GM19328 (cell line): ENCODE measurements around the gene TAL1.
"Not testable (repeated sequence)": the region's sequence is repeated elsewhere in the genome, so short reads cannot be mapped to it uniquely, and the experiment has no call there.

ENCODE experiments used
- ATAC-seq: cut with Tn5 transposase; IDR thresholded peaks from one replicate; pipeline ENCODE4 v1.9.1; 2021; ENCODE audit warnings: mild to moderate bottlenecking, moderate library complexity; ENCODE audit not compliant: unreplicated experiment

Gene TAL1

GRCh38 chr1:47232187-47232874 lies at the start of gene TAL1:
Gene TAL1 (minus strand): TSS chr1:47232225. CDS start chr1:47225888, 6,337 bp downstream.
- ATAC-seq: no peak

GRCh38 chr1:47280142-47280541 lies 48.1 kb upstream of the TAL1 start:
- ATAC-seq: no peak

GRCh38 chr1:47276850-47277249 lies 44.8 kb upstream of the TAL1 start:
- no peak for ATAC-seq

GRCh38 chr1:47275811-47276210 lies 43.8 kb upstream of the TAL1 start:
- not testable (repeated sequence) for ATAC-seq

GRCh38 chr1:47265529-47265928 lies 33.5 kb upstream of the TAL1 start:
- ATAC-seq: not testable (repeated sequence)

GRCh38 chr1:47262787-47263413 lies 30.9 kb upstream of the TAL1 start:
- ATAC-seq: no peak

- no peak for ATAC-seq
Measured at GRCh38 chr1:47257224-47257623, 25.2 kb upstream of the TAL1 start.

GRCh38 chr1:47252795-47253194 lies 20.8 kb upstream of the TAL1 start:
- no peak for ATAC-seq

- ATAC-seq: no peak
Measured at GRCh38 chr1:47252369-47252768, 20.3 kb upstream of the TAL1 start.

GRCh38 chr1:47249755-47250154 lies 17.7 kb upstream of the TAL1 start:
- ATAC-seq: no peak

GRCh38 chr1:47244339-47244862 lies 12.4 kb upstream of the TAL1 start:
- no peak for ATAC-seq

- no peak for ATAC-seq
Measured at GRCh38 chr1:47243910-47244309, 11.9 kb upstream of the TAL1 start.

GRCh38 chr1:47241114-47242113 lies 9.4 kb upstream of the TAL1 start:
- ATAC-seq: no peak

- no peak for ATAC-seq
Measured at GRCh38 chr1:47238935-47239592, 7.0 kb upstream of the TAL1 start.

- ATAC-seq: no peak
Measured at GRCh38 chr1:47235806-47236205, 3.8 kb upstream of the TAL1 start.

GRCh38 chr1:47235241-47235681 lies 3.2 kb upstream of the TAL1 start:
- ATAC-seq: no peak

GRCh38 chr1:47233186-47233585 lies 1.2 kb upstream of the TAL1 start:
- ATAC-seq: no peak

GRCh38 chr1:47231301-47232186 lies 481 bp downstream of the TAL1 start:
- ATAC-seq: no peak

- ATAC-seq: no peak
Measured at GRCh38 chr1:47230692-47231300, 1.2 kb downstream of the TAL1 start.
